ENCODE measurements around the gene SYDE2. TPM values are rescaled to one million over a fixed set of nuclear protein-coding genes. Genes with fewer than 3 reads are reported as not detected.

SYDE2 gene
- total RNA-seq, 1 donor from 2014 or later, result 7.6 TPM

GRCh38 chr1:85220756-85221201 is 20.0 kb upstream of the SYDE2 start:
- DNase-seq (ENCODE audit: low read depth), result no peak
- H3K36me3 ChIP-seq (ENCODE audit: control insufficient read depth, insufficient read depth, low read length), result no peaks in the 10 kb centered on the region
- H3K27me3 ChIP-seq (ENCODE audit: control insufficient read depth, insufficient read depth, low read length), result no peaks in the 10 kb centered on the region
- no peak overlapping the region for H3K4me3 ChIP-seq (ENCODE audit: low read depth, low read length)
- no peak for TF ChIP-seq CTCF (IDR thresholded peaks at IDR 0.05; ENCODE audit: insufficient read depth, low read length, poor library complexity, severe bottlenecking)

- H3K27me3 ChIP-seq (ENCODE audit: control insufficient read depth, insufficient read depth, low read length), result no peaks in the 10 kb centered on the region
- no peaks in the 10 kb centered on the region for H3K36me3 ChIP-seq (ENCODE audit: control insufficient read depth, insufficient read depth, low read length)
Observed at GRCh38 chr1:85219853-85220610, 19.2 kb upstream of the SYDE2 start.

GRCh38 chr1:85216697-85217096 is 15.9 kb upstream of the SYDE2 start:
- Histone ChIP-seq H3K36me3 (ENCODE audit: control insufficient read depth, insufficient read depth, low read length) (no peaks in the 10 kb centered on the region), H3K4me3 (ENCODE audit: low read depth, low read length) (no peak overlapping the region), H3K27me3 (ENCODE audit: control insufficient read depth, insufficient read depth, low read length) (no peaks in the 10 kb centered on the region)
- DNase-seq (ENCODE audit: low read depth), result no peak
- TF ChIP-seq CTCF (IDR thresholded peaks at IDR 0.05; ENCODE audit: insufficient read depth, low read length, poor library complexity, severe bottlenecking), result no peak

More at GRCh38 chr1:85219853-85220610, 19.2 kb upstream of the SYDE2 start:
- no peak for TF ChIP-seq CTCF (IDR thresholded peaks at IDR 0.05; ENCODE audit: insufficient read depth, low read length, poor library complexity, severe bottlenecking)
- H3K4me3 ChIP-seq (ENCODE audit: low read depth, low read length), result no peak overlapping the region
- no peak for DNase-seq (ENCODE audit: low read depth)

- TF ChIP-seq CTCF (IDR thresholded peaks at IDR 0.05; ENCODE audit: insufficient read depth, low read length, poor library complexity, severe bottlenecking), result no peak
- DNase-seq (ENCODE audit: low read depth), result no peak
- H3K4me3 ChIP-seq (ENCODE audit: low read depth, low read length), result no peak overlapping the region
- no peaks in the 10 kb centered on the region for H3K27me3 ChIP-seq (ENCODE audit: control insufficient read depth, insufficient read depth, low read length)
- no peaks in the 10 kb centered on the region for H3K36me3 ChIP-seq (ENCODE audit: control insufficient read depth, insufficient read depth, low read length)
Observed at GRCh38 chr1:85214654-85215053, 13.8 kb upstream of the SYDE2 start.

GRCh38 chr1:85208488-85208887 is 7.7 kb upstream of the SYDE2 start:
- H3K4me3 ChIP-seq (ENCODE audit: low read depth, low read length), result no peak overlapping the region
- H3K27me3 ChIP-seq (ENCODE audit: control insufficient read depth, insufficient read depth, low read length), result no peaks in the 10 kb centered on the region
- H3K36me3 ChIP-seq (ENCODE audit: control insufficient read depth, insufficient read depth, low read length), result no peaks in the 10 kb centered on the region
- TF ChIP-seq CTCF (IDR thresholded peaks at IDR 0.05; ENCODE audit: insufficient read depth, low read length, poor library complexity, severe bottlenecking), result no peak
- no peak for DNase-seq (ENCODE audit: low read depth)
